Retina (tissue), 1 donor: Measurements from ENCODE around the gene MED27.
"Not testable (repeated sequence)": the region's sequence is repeated elsewhere in the genome, so short reads cannot be mapped to it uniquely, and the experiment has no call there.

Experiments
- DNase-seq: peaks from one replicate; pipeline ENCODE4 v3.0.0-alpha.2; 2016

MED27 gene

GRCh38 chr9:132075853-132076252 lies 3.8 kb downstream of the MED27 start:
- no peak for DNase-seq

DNA sequence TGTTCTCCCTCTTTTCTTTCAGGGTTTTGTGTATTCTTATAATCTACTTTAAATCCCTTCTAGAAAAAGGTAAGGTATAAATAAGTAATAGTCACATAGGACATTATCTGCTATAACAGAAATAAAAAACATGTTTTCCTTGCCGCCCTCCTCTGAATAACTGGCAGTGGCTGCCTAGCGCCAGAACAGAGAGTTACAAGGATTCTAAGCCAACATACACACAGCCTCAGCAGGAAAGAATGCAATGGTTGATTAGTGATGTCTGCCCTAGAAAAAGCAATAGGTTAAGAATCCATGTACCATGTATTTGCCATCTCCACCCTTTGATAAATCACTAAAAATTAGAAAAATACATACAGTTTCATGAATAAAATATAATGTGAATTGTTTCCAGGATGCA lies 4.9 kb downstream of the MED27 start:
- DNase-seq: no peak

DNA sequence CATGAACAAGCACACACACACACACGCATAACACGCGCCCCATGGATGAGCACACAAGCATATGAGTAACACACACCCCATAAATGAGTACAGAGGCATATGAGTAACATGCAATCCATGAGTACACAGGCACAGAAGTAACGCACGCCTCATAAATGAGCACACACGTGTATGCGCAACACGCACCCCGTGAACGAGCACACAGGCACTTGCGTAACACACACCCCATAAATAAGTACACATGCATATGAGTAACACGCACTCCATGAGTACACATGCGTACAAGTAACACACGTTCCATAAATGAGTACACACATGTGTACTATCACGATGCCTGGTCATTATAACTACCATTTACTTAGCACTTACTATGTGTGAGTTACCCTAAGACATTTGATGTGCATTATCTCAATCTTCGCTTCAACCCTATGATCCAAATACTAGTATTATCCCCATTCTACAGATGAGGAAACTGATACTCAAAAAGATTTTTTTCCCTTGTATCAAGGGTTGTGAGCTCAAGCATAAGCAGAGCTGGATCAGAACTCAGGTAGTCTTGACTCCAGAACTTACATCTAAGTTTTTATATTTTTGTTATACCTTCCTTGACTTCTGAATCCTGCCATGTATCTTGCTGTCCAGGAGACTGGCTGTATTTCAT lies 7.7 kb downstream of the MED27 start:
- DNase-seq: no peak

- DNase-seq: no peak
Measured at GRCh38 chr9:132069046-132069898, 10.4 kb downstream of the MED27 start.

DNA sequence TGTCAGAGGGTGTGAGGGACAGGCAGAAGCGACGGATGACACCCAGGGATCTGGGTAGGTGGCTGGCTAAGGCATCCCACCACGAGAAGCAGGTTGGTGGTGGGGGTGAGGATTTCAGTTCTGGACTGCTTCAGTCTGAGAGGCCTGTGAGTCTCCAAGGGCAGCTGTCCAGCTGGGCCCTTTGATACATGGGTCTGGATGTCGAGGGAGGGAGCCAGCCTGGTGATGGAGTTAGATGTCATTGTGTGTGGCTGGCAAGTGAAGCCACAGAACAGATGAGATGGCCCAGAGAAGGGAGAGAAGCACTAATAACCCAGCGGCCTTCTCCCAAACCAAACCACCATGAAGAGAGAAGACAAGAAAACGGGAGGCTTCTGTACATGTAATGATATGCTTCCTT lies 11.1 kb downstream of the MED27 start:
- peak; percentile 51 for DNase-seq

- DNase-seq: no peak
Measured at GRCh38 chr9:132066511-132066910, 13.2 kb downstream of the MED27 start.

DNA sequence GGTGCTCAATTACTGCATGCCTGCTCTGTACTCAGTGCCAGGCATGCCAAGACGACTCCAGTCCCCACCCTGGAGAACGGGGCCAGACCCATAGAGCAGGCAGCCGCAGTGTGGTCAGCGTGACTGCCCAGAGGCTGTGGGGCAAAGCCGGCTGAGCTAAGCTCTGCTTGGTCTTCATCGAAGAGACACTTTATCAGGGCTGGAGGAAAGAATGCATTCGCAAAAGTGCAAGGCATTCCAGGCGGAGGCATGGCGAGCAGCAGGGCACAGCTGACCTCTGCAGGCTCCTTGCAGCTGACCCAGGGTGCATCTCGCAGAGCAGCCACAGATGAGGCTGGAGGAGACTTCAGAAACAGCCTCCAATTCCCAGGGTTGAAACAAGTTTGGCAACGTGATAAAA lies 13.6 kb downstream of the MED27 start:
- DNase-seq: no peak

DNA sequence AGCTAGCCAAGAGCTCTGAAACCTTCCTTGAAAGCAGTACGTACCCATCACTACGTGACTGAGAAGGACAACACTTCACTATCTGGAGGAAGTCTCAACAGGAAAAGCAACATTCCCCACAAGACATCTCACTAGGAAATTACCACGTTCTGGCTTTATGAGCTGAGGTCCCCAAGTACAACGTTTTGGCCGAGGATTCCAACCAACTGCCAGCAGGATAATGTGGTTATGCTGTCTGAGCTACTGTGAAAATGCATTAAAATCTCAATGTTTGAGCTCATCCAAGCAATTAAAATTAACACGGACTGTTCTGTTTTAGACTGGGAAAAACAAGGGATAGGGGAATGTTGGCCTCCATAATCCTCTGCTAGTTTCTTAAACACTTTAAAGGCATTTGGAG lies 16.4 kb downstream of the MED27 start:
- DNase-seq: no peak

DNA sequence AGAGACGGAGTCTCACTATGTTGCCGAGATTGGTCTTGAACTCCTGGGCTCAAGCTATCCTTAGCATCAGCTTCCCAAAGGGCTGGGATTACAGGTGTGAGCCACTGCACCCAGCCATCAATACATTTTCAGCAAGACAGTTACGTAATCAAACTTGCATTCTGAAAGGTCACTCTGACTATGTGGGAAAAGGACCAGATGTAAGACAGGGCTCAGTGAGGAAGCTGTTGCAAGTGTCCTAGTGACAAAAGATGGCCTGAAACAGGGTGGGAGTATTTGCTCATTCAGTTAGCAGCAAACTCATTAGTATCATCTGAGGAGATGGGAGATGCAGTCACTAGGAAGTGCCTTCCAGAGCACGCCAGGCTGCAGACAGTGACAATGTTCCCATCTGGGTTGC lies 16.9 kb downstream of the MED27 start:
- no peak for DNase-seq

DNA sequence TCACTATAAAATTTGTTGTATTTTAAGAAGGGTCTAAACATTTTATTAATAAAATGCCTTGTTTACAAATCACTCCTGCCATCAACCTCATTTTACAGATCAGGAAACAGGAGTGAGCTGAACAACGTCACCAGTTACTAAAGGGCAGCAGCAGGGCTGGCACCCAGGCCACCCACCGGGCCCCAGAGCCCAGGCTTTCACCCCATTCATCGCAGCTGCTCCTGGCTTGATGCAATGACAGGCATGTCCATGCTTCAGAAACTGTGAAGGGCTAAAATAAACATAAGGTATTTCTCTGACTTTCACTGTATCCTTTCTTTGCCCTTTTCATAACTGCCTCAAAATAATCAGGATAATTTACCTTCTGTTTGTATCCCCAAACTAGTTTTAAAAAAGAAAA lies 18.1 kb downstream of the MED27 start:
- DNase-seq: no peak

DNA sequence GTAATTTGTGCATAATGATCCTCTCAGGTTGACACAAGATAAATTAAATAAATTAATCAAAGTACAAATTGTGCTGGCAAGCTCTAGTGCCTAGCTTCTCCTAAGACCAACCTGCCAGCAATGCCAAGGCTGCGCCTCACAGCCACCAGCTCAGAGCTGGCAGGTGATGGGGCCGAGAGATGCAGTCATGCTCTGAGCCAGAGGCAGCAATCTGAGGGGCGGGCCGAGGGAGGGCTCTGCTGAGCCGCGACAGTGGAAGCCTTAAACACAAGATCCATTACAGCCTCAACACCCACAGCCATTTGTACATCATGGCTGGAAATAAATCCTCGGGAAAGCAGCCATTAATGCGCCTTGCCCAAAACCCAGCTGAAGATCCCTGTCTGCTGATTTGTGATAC lies 20.3 kb downstream of the MED27 start:
- DNase-seq: no peak

DNA sequence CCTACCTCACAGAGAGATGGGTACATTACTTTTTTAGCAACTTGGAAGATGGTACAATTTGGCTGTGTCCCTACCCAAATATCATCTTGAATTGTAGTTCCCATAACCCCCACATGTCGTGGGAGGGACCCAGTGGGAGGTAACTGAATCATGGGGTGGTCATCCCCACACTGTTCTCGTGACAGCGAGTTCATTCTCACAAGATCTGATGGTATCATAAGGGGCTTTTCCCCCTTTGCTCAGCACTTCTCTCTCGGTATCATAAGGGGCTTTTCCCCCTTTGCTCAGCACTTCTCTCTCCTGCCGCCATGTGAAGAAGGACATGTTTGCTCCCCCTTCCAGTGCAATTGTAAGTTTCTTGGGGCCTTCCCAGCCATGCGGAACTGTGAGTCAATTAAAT lies 21.4 kb downstream of the MED27 start:
- not testable (repeated sequence) for DNase-seq

GRCh38 chr9:132056717-132057560 lies 22.7 kb downstream of the MED27 start:
- no peak for DNase-seq

DNA sequence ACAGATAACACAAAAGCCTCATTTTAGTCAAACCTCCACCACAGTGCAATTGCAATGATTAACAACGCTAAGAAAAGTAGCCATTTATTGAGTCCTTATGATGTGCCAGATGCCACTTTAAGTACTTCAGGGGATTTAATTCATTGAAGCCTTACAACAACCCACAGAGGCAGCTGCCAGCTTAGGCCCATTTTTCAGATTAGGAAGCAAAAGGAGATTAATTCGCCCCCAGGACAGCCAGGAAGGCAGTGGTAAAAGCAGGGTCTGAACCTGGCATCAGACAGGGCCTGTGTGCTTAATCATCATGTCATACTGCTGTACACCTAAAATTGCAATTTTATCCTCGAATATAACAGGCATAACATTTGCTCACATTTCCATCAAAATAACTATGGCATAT lies 23.9 kb downstream of the MED27 start:
- no peak for DNase-seq

- DNase-seq: no peak
Measured at GRCh38 chr9:132054024-132054423, 25.6 kb downstream of the MED27 start.

DNA sequence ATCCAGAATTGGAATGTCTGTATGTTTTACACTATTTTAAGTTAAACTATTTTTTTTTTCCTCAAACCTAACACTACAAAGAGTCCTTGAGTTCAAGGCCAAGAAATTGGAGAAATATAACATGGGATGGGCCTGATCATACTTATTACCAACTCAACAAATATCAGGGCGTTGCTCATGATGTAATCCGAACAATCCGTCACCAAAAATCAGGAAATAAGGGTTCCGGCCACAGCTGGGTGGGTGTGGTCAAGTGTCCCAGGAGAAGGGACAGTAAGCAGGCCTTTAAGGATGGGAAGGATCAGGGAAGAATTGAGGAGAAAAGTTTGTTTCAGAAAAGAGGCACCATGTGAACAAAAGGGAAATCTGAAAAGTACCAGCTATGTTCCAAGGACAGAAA lies 29.8 kb downstream of the MED27 start:
- DNase-seq: no peak

DNA sequence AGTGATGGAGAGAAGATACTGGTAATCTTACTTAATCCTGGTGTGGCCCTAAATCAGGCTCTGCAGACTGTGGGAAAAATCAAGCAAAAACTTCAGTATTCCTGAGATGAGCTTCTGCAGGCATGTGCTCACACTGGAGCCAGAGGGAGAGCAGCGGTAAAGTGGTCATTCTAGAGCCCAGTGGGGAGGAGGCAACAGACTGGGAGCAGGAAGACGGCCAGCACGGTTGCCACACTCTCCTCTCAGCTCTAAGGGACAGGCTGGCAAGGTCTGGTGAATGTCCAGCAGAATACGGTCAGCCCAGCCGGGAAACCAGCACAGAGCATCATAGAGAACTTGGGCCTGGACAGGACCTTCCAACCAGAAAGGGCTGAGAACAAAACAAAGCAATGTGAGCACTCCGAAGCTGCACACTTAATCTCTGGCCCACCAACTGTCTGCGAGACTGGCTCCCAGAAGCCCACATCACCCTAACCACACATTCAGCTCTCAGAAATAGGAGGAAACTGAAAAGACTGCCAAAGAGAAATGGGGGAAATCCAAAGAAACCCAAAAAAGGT lies 30.3 kb downstream of the MED27 start:
- no peak for DNase-seq

DNA sequence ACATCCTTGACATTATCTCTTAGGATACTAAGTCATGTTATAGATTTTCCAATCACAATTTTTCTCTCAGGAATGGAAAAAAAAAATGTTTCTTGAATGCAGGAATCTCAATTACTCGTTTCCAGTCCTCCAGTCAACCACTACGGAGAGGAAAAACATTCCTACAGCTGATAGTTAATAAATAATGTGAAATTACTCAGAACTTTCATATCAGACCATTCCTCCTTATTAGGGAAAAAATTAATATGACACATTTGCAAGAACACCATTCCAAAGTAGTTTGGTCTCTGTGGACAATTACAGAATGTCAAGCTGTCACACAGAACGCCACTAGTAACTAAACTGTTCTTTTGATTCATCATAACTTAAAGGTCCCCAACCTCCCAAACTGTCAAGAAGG lies 31.5 kb downstream of the MED27 start:
- no peak for DNase-seq

- DNase-seq: no peak
Measured at GRCh38 chr9:132046456-132046855, 33.2 kb downstream of the MED27 start.

GRCh38 chr9:132044176-132044875 lies 35.3 kb downstream of the MED27 start:
- DNase-seq: no peak

- DNase-seq: no peak
Measured at GRCh38 chr9:132043708-132044107, 36.0 kb downstream of the MED27 start.

DNA sequence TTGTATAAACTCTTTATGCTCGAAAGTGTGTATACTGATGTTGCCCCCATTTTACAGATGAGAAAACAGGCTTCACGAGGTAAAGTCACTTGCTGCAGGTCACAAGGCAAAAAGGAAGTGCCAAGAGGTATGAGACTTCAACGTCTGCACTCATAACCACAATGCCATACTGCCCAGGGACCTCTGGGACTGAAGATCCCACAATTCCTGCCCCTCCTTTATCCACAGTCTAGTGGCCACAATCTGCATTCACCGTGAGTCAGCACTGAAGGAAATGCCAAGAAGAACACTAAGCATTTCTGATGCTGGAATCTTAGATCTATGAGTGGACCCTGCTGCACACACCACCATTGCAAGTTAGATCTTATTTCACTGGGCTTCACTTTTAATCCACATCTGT lies 37.3 kb downstream of the MED27 start:
- DNase-seq: no peak

GRCh38 chr9:132041798-132042197 lies 37.9 kb downstream of the MED27 start:
- peak; percentile 50 for DNase-seq
